GM19239 (cell line): ENCODE data around the gene TFAP2E.
A peak's percentile ranks its signal among the peaks of the same experiment; 100 is the strongest.

ENCODE experiments used
- DNase-seq: peaks from one replicate; pipeline ENCODE4 v3.0.0; 2011; ENCODE audit warnings: low spot score; ENCODE audit not compliant: insufficient read length
- FAIRE-seq: peaks from 2 replicates; lab custom pipeline; 2011; peaks lifted over from hg19 to GRCh38; lab: Jason Lieb, UNC

TFAP2E gene

GRCh38 chr1:35556484-35557117 lies 16.5 kb upstream of the TFAP2E start:
- DNase-seq (no peak), FAIRE-seq (peak; percentile 88)

DNA sequence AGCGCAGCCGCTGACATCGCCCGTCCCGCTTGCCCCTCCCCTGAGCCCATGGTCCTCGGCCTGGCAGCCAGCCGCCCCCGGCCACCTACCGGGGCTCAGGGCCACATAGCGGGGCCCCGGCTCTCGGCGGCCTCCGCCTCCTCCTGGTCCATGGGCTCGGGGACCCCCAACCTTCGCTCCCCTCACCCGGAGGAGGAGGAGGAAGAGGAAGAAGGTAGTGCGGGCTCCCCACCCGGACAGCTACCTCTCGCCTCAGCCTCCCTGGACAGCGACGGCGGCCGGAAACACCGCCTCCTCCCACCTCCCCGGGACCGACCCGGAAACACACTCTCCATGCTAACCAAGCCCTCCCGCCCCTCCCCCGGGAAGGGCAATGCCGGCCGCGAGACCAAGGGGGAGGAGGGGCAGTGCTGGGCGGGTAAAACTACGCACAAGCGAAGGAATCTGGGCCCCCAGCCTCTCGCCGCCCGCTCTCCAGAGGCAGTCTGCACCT lies 15.9 kb upstream of the TFAP2E start, which contains the start of gene KIAA0319L:
KIAA0319L (minus strand) TSS at position 286 of the 493 bp plus-strand sequence. CDS start 2,912 bp downstream, outside the sequence.
- no peak for DNase-seq

DNA sequence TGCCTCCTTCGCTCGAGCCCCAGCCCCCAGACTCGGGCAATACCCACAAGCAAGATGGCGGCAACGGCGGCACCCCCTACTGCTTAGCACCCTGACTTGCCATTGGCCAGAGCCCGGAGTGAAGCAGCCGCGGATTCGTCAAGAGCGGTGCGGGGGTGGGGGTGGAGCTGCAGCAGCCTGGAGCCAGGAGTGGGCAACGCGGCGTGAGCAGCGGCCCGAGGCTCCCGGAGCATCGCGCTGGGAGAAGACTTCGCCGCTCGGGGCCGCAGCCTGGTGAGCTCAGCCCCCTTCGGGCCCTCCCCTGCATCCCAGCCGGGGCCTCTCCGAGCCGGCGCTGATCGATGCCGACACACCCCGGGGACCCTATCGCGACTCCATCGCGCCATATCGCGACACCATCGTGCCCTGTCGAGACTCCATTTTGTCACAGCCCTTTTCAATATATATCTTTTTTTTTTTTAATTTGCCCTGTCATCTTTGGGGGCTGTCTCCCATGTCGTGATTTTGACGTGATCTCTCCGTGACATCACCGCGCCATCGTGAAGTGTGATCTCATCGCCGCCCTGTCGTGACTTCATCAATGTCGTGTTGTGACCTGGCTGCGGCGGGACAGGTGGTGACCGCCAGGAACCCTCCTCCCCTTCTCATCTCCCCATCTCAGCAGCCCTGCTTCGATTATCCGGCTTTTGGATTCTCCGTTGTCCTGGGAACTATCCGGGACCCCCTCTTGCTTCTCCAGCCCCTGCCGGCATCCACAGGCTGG lies 15.3 kb upstream of the TFAP2E start, which contains the start of gene NCDN:
NCDN (plus strand) TSS at position 189 of the 763 bp plus-strand sequence; CDS start at position 581, 392 bp downstream.
- FAIRE-seq (peak; percentile 97), DNase-seq (peak; percentile 93)

More for the DNA sequence above, 15.9 kb upstream of the TFAP2E start, which contains the start of gene KIAA0319L:
- FAIRE-seq = no peak

DNA sequence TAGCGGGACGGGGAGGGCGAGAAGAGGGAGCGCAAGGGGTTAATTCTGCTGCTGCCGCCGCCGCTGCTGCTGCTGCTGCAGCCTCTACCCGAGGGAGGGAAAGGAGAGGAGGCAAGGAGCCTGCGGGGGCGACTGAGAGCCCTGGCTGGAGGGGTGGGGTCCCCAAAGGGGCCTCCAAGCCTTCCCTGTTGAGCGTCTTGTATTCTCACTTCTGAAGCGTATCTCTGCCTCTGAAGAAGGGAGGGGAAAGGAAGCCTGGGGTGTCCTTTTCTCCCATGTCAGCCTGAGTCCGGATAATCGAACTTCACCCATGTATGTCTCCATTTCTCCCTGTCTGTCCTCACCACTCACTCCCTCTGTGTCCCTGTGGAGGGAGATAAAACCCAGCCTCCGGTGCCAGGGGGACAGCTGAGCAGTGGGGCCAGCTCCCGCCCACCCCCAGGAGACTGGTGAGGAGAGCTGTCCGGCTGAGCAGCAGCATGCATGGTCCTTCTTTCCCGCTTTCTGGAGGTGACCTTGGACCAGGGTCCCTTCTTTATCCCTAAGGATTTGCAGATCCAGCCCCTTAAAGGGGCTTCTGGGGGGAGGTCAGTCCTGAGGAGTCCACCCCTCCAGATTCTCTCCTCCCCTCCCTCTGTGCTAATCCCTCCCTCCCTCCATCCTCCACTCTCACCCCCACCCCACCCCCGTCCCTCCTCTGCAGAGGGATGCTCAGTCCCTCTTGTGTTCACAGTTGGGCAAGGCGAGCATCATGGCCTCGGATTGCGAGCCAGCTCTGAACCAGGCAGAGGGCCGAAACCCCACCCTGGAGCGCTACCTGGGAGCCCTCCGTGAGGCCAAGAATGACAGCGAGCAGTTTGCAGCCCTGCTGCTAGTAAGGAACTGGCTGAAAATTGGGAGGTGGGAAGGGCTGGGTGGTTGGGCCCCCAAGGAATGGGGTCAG lies 14.5 kb upstream of the TFAP2E start:
- FAIRE-seq (no peak), DNase-seq (no peak)

- FAIRE-seq = no peak
- no peak for DNase-seq
Measured at GRCh38 chr1:35559317-35559944, 13.7 kb upstream of the TFAP2E start.

GRCh38 chr1:35560256-35561225 lies 12.6 kb upstream of the TFAP2E start:
- FAIRE-seq = no peak

GRCh38 chr1:35561297-35561971 lies 11.7 kb upstream of the TFAP2E start:
- DNase-seq (no peak), FAIRE-seq (no peak)

More at GRCh38 chr1:35560256-35561225, 12.6 kb upstream of the TFAP2E start:
- no peak for DNase-seq

DNA sequence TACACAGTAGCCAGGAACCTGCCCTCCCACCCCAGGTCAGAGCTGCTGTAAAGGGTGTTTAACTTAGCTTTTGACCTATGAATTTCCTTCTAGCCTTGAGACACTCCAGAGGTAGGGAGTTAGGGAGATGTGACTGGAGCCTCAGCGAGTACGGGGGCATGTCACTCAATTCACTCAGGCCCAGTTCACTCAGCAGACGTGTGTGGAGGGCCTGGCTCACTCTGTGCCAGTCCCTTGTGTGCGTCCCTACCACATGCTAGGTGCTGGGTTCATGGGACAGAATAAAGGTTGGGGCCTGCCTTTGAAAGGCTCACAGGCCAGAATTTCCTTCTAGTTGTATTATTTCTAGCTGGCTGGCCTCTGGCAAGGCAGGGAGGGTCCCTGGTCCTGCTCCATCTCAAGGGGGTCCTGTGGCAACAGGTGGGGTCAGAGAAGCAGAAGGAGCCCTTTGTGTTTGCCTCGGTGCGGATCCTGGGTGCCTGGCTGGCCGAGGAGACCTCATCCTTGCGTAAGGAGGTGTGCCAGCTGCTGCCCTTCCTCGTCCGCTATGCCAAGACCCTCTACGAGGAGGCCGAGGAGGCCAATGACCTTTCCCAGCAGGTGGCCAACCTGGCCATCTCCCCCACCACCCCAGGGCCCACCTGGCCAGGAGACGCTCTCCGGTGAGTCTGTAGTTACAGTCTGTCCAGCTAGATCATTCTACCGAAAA lies 11.0 kb upstream of the TFAP2E start:
- DNase-seq (no peak), FAIRE-seq (no peak)

DNA sequence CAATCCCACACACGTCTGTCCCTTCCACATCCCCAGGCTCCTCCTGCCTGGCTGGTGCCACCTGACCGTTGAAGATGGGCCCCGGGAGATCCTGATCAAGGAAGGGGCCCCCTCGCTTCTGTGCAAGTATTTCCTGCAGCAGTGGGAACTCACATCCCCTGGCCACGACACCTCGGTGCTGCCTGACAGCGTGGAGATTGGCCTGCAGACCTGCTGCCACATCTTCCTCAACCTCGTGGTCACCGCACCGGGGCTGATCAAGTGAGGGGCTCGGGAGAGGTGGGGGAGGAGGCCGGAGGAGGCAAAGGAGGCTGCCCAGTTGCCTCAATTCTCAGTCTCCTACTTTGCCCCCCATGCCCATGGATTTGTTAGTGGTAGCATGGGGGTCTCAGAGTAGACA lies 9.9 kb upstream of the TFAP2E start:
- no peak for DNase-seq
- FAIRE-seq = no peak

- DNase-seq (peak; percentile 75), FAIRE-seq (peak; percentile 82)
Measured at GRCh38 chr1:35564037-35564883, 8.9 kb upstream of the TFAP2E start.

GRCh38 chr1:35564884-35565741 lies 8.0 kb upstream of the TFAP2E start:
- peak; percentile 40 for FAIRE-seq

GRCh38 chr1:35565742-35566133 lies 7.4 kb upstream of the TFAP2E start:
- no peak for DNase-seq
- FAIRE-seq = no peak

More at GRCh38 chr1:35564884-35565741, 8.0 kb upstream of the TFAP2E start:
- DNase-seq = no peak

- no peak for FAIRE-seq
Measured at GRCh38 chr1:35567947-35568558, 5.1 kb upstream of the TFAP2E start.

GRCh38 chr1:35568975-35569395 lies 4.1 kb upstream of the TFAP2E start:
- FAIRE-seq = peak; percentile 92
- peak; percentile 91 for DNase-seq

More at GRCh38 chr1:35567947-35568558, 5.1 kb upstream of the TFAP2E start:
- no peak for DNase-seq

- DNase-seq (no peak), FAIRE-seq (no peak)
Measured at GRCh38 chr1:35569936-35570335, 3.2 kb upstream of the TFAP2E start.
